NCI-H2029 (cell line): ENCODE results near the gene C2orf78.
"Not testable (repeated sequence)": the region's sequence is repeated elsewhere in the genome, so short reads cannot be mapped to it uniquely, and the experiment has no call there.

Experiments used
- DNase-seq: peaks from one replicate; lab custom pipeline; 2025; lab: John Stamatoyannopoulos, UW

The C2orf78 gene, protein sequence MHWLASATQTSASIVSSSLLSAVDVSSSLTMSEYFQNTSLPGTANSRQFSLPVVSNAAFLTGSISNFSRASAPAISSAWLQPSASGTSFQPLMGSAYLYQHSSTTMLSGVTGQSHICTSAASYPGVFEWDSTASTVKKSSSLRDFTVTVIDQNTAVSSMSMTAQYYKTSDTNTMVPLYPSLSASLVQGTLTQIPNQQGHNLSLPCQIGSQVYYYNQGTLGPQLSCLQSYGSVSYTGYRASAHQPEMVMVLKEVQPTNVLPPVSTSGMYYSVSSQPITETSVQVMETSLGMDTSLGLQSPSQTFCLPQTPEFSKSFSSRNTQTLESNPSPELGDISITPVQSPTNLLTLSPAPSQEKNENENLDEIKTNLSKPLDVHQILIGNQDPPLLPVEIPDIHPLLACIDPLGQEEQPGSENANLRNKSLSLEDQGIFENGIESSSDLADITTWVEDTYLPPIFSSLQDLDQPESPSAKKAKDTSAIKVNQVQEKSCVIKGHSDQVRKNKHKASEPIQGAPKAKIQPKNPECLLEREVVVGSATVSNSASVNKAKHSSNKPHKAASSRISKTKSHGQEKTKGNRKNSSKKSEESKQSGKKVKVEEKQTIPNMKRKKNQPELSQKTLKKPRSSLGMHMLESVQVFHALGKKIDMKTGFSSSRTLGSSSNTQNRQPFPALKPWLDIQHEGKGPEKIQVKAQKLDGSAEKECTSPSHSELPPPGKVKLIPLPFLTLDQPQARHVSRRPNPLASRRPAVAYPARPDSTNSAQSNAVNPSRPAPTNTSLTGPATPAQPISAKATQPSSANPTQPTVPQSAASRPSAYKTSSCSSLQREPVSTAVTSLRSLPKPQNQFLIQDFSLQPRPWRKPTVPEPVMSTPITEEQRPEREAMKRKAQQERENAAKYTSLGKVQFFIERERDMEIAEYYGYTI

DNA sequence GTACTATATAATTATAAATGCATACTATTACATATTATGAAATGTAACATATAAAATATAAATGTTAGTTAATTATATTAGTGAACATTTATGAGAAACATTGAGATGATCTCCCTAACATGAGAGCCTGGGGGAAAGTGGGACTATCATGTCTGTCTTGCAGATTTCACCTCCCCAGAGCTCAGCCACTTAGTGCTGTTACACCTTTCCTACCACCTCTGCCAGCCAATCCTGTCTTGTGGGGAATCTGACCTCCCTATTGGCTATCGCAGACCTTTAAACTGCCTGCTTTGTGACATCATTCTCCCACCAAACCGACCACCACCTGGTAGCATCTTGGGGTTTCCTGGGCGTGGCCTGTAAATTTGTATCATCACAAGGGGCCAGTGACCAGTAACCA, at the start of gene C2orf78:
C2orf78 (plus strand) TSS at position 301 of the 400 bp plus-strand sequence. CDS start 127 bp downstream, outside the sequence.
- DNase-seq, result not testable (repeated sequence)

DNA sequence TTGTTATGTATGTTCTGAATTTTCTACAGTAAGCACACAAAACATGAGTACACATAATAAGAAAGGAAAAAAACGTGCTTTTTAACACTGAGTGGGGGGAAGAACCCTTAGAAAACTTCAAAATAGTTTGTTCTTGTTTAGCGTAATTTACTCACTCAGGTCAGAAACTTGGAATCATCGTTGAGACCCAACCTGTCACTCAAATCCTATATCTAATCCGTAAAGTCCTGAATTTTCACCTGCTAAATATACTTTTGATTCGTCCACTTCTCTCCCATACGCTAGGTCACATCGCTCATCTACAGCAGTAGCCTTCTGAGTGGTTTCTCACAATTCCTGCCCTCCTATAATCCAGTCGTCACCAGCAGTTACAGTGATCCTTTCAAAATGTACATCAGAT, 47.6 kb upstream of the C2orf78 start:
- DNase-seq, result no peak

DNA sequence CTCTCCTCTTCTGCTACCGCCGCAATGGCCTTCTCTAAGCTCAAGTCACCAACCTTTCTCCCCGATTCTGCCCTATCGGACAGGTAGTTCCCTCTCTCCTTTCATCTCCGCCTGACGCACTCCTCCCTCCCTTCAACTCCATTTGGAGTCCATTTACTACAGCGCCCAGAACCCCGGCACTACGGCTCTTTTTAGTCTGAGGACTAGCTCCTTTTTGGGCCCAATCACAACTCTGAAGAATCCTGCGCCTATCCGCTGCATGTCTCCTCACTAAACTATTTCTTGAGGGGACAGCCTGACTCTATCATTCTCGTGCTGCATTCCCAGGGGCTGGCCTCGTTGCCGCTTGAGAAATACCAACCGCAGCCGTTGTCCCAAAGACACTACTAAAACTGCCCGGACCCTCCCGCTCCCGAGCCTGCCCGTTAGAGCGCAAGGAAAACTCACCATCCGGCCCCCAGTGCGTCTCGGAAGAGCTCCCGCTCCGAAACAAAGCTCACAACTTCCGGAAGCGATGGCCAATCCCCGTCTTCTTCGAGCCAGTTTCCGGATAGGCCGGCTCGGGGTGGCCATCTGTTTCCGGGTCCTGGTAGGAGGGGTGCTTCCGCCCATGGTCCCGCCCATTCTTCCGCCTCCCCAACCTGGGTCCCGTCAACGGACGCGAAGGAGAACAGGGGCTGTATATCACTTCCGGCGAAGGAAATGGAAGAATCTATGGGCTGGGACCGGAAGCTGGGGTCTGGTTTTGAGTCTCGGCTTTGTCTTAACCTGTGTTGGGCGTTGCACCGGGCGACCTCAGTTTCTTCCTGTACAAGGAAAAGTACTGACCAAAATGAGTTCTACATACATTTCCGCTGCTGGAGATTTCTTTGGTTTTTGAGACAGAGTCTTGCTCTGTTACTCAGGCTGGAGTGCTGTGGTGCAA, 46.9 kb upstream of the C2orf78 start, which contains the start of gene TPRKB:
TPRKB (minus strand) TSS at position 491 of the 925 bp plus-strand sequence. CDS start 2,776 bp downstream, outside the sequence.
- peak; percentile 95 for DNase-seq

DNA sequence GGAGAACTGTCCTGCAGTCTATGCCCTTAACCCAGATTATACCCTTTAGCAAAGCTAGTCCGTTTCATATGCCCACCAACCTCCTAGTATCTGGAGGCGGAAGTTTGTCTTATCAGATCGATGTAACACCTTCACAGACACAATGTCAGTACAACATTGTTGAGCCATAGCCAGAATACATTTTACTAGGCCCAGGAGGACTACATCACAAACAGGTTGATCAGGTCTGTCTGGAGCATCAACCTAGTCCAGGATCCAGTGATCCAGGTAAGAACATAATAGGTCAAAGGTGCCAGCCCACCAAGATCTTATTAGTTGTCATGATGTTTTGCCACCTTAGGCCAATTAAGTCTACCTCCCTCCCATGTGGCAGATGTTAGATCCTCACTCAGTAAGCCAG, 44.9 kb upstream of the C2orf78 start:
- no peak for DNase-seq

DNA sequence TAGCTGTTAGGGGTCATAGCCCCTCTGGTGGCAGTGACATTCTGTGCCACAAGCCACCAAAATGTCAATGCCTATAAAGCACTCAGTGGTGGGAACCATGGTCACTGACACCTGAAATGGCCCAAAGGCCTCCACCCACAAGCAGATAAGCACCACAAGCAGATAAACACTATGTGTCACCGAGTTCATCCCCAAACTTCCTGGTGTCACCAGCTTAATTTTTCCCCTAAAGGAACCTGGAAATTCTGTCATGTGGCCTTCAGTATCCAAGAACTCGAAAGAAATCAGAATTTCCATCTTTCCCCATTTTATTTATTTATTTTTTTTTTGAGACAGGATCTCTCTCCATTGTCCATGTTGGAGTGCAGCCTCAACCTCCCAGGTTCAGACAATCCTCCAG, 43.2 kb upstream of the C2orf78 start:
- DNase-seq, result no peak

DNA sequence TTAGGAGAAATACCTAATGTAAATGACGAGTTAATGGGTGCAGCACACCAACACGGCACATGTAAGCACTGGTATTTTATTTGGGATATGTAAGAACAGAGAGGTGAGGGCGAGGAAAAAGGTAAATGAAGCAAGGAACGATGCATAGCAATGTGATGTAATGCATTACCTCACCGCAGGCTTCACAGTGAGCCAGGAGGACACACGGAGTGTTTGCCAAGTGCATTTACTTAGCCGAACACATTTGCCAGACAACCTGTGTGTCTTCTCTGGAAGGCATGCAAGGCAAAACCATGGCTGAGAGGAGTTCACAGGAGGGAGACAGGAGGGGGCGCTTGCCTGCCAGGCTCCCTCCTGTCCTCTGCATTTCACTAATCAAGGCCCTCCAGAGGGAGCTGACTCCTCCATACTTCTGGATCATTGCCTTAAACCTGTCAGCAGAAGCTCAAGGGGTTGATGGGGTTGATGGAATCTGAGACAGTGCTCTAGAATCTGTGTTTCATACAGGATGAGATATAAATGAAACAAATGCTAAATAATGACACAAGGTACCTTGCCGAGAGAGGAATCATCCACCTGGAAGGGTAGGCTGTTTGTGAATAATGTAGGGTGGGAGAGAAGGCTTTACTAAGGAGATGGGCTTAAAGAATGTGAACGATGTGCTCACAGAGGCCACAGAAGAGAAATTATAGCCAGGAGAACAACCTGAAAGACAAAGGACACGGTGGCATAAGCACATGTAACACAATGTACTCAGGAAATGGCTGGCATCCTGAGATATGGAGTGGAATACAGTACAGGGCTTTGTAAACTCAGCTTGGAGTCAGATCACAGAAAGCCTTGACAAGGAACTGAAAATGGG, 37.7 kb upstream of the C2orf78 start:
- no peak for DNase-seq

DNA sequence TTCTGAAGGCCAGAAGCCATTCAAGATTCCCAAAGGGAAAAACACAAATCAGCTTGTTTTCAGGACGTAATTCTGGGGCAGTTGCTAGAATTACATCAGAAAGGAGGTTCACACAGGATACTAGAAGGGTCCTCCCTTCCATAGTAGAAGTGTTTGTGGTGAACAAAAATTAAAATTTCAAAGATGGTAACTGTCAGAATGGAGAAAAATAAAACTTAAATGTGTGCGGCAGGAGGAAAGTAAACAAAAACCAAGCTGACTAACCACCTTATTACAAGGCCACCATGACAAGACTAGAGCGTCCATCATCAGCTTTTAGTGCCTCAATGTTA, 37.1 kb upstream of the C2orf78 start:
- no peak for DNase-seq

DNA sequence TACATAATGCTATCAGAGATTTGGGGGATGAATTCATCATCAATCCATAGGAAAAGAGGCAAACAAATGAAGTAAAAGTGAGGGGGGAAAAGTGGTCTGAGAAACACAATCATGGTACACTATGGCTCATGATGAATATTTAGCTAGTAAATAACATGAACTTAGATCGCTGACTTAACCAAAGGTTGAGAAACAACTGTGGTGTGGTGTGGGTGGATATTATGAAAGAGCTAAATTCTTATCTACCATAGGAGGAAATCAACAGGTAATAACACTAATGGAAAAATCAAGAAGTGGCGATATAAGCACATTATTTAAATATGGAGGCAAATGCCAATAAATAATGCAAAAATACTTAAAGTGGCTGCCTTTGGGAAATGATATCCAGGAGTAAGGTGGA, 34.7 kb upstream of the C2orf78 start:
- no peak for DNase-seq

DNA sequence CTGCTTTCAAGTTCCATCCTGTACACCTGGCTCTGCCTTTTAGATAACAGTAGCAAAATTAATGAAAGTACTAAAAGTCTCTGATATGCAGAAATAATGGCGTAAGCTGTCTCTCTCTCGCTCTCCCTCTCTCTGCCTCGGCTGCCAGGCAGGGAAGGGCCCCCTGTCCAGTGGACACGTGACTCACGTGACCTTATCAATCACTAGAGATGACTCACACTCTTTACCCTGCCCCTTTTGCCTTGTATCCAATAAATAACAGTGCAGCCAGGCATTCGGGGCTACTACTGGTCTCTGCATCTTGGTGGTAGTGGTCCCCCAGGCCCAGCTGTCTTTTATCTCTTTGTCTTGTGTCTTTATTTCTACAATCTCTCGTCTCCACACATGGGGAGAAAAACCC, 29.7 kb upstream of the C2orf78 start:
- DNase-seq, result not testable (repeated sequence)

DNA sequence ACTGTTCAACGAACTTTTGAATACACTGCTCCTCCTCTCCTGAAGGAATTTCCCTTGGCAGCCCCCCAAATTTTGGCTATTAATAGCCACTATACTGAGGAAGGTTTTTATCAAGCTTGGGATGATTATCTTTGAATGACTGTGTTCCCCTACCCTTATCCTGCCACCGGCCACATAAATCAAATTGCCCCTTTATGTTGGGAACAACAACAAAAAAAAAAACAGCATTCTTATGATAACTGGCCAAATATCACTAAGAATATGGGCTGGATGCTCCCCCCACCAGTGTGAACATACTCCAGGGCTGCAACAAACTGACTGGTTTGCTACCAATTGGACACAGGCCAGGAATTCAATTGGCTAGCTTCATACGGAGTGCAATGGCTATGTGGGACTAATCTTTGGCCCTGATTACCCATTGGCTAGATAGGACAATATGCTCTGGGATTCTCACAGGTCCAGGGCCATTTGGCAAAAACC, 24.7 kb upstream of the C2orf78 start:
- DNase-seq, result no peak

DNA sequence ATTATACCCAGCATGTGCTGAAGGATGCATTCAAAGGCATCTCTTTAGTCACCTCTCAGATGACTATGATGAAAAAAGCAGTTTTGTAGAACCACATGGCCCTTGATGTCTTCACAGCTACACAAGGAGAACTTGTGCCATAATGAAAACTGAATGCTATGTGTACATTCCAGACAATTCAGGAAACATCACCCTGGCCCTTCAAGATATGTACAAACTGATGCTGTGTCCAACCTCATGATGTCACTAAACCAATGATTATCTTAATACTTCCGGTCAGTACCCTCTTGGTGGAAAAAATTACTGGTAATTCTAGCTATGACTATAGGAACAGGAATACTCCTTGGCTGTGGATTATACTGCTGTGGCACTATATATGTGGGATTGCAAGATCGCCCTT, 24.1 kb upstream of the C2orf78 start:
- DNase-seq, result no peak

DNA sequence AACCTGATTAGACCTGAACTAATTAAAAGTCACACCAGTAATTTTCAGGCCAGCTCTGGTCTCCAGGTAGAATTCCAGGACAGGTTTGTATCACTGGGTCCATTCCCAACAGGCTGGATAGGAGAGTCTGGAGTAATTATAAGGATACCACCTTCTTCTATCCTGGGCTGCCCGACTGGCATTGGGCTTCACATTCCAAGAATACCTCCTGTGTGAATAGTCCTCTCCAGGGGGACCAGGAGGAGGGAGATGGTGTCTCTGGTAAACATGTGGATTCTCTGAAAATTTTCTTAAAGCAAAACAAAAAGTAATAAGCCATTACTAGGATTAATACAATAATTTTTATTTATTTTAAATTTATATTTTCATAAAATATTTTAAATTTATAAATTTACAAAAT, 21.4 kb upstream of the C2orf78 start:
- no peak for DNase-seq

DNA sequence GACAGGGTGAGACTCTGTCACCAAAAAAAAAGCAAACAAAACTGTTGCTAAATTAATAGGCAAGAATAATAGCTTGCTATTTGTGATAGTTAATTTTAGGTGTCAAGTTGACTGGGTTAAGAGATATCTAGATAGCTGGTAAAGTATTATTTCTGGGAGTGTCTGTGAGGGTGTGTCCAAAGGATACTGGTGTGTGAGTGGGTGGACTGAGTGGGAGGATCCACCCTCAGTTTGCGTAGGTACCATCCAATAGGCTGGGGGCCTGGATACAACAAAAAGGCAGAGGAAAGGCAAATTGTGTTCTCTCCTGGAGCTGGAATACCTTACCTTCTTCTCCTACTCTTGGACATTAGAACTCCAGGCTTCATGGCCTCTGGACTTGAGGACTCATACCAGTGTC, 19.0 kb upstream of the C2orf78 start:
- no peak for DNase-seq

DNA sequence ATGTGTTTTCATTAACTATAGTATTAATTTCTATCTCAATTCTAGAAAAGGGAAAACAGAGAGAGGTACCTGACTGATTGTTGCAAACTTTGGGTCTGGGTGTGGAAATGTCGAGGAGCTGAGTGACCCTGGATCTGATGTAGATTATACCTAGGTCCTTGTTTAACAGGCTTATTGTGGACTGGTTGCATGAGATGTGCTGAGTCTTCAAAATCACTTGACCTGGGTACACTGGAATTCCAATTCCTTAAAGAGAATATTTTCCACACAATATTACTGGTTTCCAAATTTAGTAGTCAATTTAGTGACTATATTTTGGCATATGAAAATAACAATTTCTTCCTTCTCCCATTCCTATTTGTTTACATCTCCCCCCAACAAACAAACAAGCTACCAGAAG, 17.6 kb upstream of the C2orf78 start:
- no peak for DNase-seq

DNA sequence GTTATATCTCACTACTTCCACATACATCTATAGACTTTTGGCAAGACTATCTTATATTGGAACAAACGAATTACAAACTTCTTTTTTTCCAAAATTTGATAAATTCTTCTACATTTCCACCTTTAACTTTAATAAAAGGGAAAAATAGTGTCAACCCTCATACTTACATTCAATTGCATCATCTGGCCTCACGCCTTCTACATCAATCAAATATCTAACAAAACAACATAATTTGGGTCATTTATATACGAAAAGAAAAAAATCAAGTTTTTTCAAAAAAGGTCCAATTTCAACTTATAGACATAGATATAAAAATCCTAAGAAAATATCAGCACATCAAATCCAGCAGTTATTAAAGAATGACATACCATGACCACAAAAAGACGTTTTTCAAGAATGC, 17.0 kb upstream of the C2orf78 start:
- DNase-seq, result no peak

DNA sequence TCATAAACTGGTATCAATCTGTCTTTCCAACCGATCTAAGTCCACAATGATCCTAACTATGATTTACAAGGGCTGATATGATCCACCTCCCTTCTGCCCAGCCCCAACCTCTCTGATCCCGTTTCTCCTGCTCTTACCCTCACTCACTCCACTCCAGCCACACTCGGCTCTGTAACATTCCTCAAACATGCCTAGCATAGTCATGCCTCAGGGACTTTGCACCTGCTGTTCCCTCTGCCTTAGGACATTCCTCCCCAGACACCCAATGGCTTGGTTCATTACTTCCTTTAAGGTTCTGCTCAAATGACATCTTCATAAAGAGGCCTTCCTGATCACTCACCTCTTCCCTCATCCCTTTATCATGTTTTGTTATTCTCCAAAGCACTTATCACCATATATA, 13.3 kb upstream of the C2orf78 start:
- DNase-seq, result no peak

DNA sequence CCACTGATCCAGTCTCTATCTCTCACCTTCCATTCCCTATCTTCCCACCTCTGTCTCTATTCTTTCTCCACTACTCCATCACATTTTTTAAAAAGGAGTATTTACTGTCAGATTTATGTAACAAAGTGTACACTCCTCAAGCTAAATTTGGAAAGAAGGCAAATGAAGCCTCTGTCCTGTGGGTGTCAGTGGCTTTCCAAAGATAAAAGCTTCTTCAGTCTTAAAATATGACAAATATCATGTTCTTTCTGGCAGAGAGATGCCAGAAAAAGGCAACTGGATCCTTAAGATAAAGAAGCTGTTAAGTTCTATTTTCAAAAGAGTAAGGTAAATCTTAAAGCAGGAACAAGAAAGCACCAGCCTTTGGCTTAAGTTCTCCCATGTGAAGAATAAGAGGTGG, 11.2 kb upstream of the C2orf78 start:
- no peak for DNase-seq

DNA sequence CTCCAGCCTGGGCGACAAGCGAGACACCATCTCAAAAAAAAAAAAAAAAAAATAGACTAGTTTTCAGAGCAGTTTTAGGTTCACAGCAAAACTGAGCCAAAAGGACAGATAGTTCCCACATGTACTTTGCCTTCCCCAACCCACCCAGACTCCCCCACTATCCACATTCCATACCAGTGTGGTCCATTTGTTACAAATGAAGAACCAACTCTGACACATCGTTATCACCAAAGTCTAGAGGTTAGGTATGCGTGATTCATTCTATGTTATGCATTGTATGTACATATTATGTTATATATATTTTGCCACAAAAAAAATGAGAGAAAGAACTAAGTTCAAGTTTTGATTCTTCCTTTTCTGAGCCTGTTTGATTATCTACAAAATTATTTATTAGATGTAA, 7.6 kb upstream of the C2orf78 start:
- DNase-seq, result no peak

DNA sequence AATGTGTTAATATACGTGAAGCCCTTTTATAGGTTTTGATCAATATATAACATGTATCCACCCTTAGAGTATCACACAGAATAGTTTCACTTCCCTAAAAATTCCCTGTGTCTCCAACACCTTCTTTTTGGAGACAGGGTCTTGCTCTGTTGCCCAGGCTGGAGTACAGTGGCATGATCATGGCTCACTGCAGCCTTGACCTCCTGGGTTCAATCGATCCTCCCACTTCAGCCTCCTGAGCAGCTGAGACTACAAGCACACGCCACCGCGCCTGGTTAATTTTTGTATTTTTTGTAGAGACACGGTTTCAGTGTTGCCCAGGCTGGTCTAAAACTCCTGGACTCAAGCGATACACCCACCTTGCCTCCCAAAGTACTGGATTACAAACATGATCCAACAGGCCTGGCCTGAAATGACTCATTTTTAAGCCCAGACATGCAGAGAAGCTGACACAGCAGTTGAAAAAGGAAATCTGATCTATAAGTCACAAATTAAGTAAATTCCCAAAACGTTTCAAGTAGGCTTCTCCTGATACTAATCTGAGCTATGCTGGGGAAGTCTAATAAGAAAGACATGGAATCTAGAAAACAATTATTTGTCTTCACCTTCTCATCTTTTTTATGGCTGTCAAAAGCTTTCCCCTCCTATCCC, 7.0 kb upstream of the C2orf78 start:
- DNase-seq, result no peak

DNA sequence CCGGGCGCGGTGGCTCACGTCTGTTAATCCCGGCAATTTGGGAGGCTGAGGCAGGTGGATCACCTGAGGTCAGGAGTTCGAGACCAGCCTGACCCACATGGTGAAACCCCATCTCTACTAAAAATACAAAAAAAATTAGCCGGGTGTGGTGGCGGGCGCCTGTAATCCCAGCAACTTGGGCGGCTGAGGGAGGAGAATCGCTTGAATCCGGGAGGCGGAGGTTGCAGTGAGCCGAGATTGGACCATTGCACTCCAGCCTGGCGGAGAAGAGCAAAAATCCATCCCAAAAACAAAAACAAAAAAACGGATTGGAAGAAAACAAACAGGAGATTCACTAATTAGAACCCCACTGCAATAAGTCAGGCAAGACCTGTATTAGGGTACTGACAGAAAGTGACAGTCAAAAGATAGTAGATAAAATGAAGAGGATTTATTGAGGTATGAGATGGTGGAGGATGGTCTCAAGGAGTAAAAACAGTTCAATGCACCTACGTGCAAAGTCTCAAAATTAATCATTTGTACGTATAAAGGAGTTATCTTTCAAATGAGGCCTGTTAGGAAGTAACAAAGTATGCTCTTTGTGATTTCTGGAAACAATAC, 5.0 kb upstream of the C2orf78 start:
- DNase-seq, result not testable (repeated sequence)
